ENCODE results near the gene NFIA.
A peak's percentile ranks its signal among the peaks of the same experiment; 100 is the strongest.

The NFIA gene

DNA sequence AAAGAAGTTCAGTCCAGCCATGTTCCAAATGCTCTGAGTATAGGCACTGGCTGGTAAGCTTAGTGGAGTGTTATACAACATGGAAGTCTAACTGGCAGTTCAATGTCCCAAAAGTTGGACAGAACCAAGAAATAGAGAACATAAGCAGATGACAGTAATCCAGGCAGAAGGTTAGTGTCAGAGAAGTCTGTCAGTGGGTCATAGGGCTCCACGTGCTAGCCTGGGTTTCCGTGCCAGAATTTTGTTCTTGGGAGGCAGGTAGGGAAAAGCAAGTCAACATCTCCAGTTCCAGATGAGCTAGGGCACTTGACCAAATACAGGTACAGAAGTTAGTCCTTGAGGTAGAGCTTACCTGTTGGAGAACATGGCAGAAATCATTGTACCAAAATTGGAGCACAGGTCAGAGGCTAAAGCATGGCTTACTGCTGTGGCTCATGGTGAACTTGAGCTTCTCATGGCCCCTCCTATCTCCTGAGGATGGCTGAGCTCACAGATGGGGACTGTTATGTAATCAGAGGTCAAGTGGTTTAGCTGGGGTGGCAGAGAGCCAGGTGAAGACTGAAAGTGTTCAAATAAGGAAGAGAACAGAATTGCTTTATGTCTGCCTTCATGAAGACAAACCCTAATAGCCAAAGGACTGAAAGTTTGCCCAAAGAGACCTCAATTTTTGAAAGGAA is 170.8 kb downstream of the NFIA start:
- TF ChIP-seq, protein P1, sequence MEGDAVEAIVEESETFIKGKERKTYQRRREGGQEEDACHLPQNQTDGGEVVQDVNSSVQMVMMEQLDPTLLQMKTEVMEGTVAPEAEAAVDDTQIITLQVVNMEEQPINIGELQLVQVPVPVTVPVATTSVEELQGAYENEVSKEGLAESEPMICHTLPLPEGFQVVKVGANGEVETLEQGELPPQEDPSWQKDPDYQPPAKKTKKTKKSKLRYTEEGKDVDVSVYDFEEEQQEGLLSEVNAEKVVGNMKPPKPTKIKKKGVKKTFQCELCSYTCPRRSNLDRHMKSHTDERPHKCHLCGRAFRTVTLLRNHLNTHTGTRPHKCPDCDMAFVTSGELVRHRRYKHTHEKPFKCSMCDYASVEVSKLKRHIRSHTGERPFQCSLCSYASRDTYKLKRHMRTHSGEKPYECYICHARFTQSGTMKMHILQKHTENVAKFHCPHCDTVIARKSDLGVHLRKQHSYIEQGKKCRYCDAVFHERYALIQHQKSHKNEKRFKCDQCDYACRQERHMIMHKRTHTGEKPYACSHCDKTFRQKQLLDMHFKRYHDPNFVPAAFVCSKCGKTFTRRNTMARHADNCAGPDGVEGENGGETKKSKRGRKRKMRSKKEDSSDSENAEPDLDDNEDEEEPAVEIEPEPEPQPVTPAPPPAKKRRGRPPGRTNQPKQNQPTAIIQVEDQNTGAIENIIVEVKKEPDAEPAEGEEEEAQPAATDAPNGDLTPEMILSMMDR (conservative IDR thresholded peaks at IDR 0.05; ENCODE audit: low read depth, low read length) = no peak
- H3K4me3 ChIP-seq (ENCODE audit: low read depth, low read length) = no peak overlapping the region
- peak; percentile 94 for DNase-seq (ENCODE audit: low read depth)

DNA sequence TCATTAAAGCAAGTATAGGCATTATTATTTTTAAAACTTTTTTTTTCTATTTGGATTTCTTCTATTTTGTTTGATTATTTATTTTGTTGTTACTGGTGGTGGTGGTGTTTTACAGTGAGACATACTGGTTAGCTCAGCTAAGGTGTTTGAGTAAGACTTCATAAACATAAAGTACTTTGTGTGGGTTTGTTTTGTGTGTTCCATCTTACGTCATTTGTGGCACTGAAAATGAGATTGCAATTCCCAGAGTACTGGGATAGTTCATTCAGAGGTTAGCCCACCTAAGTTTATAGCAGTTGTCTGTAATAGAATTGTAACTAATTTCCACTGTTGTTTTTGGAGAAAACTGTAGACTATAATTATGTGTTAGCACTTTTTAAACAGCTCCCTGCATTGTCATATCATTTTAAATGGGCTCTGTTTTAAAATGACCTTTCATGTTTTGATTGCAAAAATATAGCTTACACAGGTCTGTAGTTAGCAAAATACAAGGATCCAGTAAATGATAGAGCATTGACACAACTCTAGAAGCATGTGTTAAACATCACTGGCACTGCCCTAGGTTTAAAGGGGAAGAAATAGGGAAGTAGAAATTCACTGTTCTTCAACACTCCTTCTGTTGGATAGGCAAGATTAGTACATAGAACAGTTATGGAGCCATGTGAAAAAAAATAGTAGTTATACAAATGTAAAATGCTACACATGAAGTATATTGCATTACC is 171.7 kb downstream of the NFIA start:
- TF ChIP-seq, protein P1 (conservative IDR thresholded peaks at IDR 0.05; ENCODE audit: low read depth, low read length) = no peak
- peak; percentile 57 for DNase-seq (ENCODE audit: low read depth)
- H3K4me3 ChIP-seq (ENCODE audit: low read depth, low read length) = no peak overlapping the region

- TF ChIP-seq, protein P1 (conservative IDR thresholded peaks at IDR 0.05; ENCODE audit: low read depth, low read length) = no peak
- peak overlapping the region; percentile 44 for H3K4me3 ChIP-seq (ENCODE audit: low read depth, low read length)
- peak; percentile 83 for DNase-seq (ENCODE audit: low read depth)
Observed at GRCh38 chr1:61254634-61255357, 172.4 kb downstream of the NFIA start.

DNA sequence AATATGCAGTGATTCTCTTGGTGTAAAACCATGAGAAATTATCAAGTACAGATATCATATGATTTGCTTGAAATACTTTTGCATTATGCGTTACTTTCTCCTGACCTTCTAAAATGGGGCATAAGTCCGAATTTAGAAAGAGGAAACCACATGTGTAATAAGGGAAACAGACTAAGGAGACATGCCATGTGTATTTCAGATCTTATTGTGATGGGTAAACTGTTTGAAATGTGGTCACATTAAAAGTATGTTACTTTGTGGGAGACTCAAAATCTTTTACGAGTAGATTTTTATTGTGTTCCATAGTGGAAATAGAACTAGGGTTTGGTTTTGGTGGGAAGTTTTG is 173.0 kb downstream of the NFIA start:
- DNase-seq (ENCODE audit: low read depth) = no peak
- TF ChIP-seq, protein P1 (conservative IDR thresholded peaks at IDR 0.05; ENCODE audit: low read depth, low read length) = no peak
- no peak overlapping the region for H3K4me3 ChIP-seq (ENCODE audit: low read depth, low read length)

- no peak for DNase-seq (ENCODE audit: low read depth)
- TF ChIP-seq, protein P1 (conservative IDR thresholded peaks at IDR 0.05; ENCODE audit: low read depth, low read length) = no peak
- no peak overlapping the region for H3K4me3 ChIP-seq (ENCODE audit: low read depth, low read length)
Observed at GRCh38 chr1:61259379-61260148, 177.2 kb downstream of the NFIA start.

DNA sequence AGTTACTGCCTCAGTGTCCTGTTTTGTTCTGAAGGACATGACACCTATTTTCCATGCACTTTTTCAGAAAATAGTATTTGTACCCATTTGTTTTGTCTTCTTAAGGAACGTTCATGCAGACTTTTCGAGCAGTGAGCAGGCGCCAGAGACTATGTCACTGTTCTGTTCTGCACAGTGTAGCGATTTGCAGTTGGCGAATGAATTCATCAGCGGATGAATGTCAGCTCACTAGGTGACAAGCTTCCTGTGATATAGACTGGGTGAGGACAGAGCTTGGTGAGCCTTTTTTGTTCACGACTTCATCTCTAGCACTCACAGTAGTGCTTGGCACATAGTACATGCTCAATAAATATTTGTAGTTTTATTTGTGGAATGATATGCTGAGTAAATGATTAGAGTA is 177.8 kb downstream of the NFIA start:
- TF ChIP-seq, protein P1 (conservative IDR thresholded peaks at IDR 0.05; ENCODE audit: low read depth, low read length) = no peak
- H3K4me3 ChIP-seq (ENCODE audit: low read depth, low read length) = no peak overlapping the region
- no peak for DNase-seq (ENCODE audit: low read depth)

Measured in choroid plexus epithelial cell (primary cell).